ENCODE measurements around the gene ACTR3.

GRCh38 chr2:114010001-114010400 is 120.1 kb downstream of the ACTR3 start:
- TF ChIP-seq CTCF (IDR thresholded peaks at IDR 0.05; ENCODE audit: insufficient read depth, low read length) (no peak), POLR2AphosphoS5 (IDR thresholded peaks at IDR 0.05; ENCODE audit: low read depth) (no peak), GABPA (IDR thresholded peaks at IDR 0.05; ENCODE audit: low read depth) (no peak), REST (IDR thresholded peaks at IDR 0.05; ENCODE audit: insufficient replicate concordance, low read depth) (no peak)

Measured in HL-60 (cell line).